Kidney (tissue), 14 donors: Measurements from ENCODE around the gene SLC51A. TPM values are rescaled to one million over a fixed set of nuclear protein-coding genes. Genes with fewer than 3 reads are reported as not detected.

Experiments
- DNase-seq, 5 donors: peaks; one replicate each; pipeline ENCODE4 v3.0.0-alpha.2; 2013 to 2020
- FAIRE-seq: peaks from 2 replicates; lab custom pipeline; 2012; peaks lifted over from hg19 to GRCh38; lab: Jason Lieb, UNC
- H3K27ac ChIP-seq, 2 donors: one replicate each; pipeline ENCODE4 v1.7.0; 2013; ENCODE audit warnings: low read depth in 2 of 2, low read length in 2 of 2, inconsistent platforms in 1 of 2
- H3K27me3 ChIP-seq: one replicate; pipeline ENCODE4 v1.7.1; 2013; ENCODE audit warnings: low read length, inconsistent platforms; ENCODE audit not compliant: control insufficient read depth, insufficient read depth
- H3K36me3 ChIP-seq, 3 donors: one replicate each; pipeline versions ENCODE4 v1.7.0 to v1.7.1; 2013; ENCODE audit warnings: low read length in 3 of 3, control low read depth in 1 of 3, inconsistent platforms in 1 of 3; ENCODE audit not compliant: insufficient read depth in 3 of 3, control insufficient read depth in 2 of 3
- H3K4me1 ChIP-seq, 3 donors: one replicate each; pipeline versions ENCODE4 v1.7.0 to v1.7.1; 2013; ENCODE audit warnings: low read length in 3 of 3, inconsistent platforms in 1 of 3, low read depth in 1 of 3; ENCODE audit not compliant: control insufficient read depth in 2 of 3, insufficient read depth in 2 of 3
- H3K4me3 ChIP-seq, 3 donors: one replicate each; pipeline versions ENCODE4 v1.7.0 to v1.8.1; 2013; ENCODE audit warnings: low read length in 3 of 3, control low read depth in 1 of 3, inconsistent platforms in 1 of 3
- H3K9ac ChIP-seq, 3 donors: one replicate each; pipeline versions ENCODE4 v1.7.0 to v1.7.1; 2013; ENCODE audit warnings: low read length in 3 of 3, control low read depth in 1 of 3, inconsistent platforms in 1 of 3
- H3K9me3 ChIP-seq, 3 donors: one replicate each; pipeline versions ENCODE4 v1.7.0 to v1.7.1; 2013; ENCODE audit warnings: low read length in 3 of 3, control low read depth in 1 of 3, inconsistent platforms in 1 of 3; ENCODE audit not compliant: control insufficient read depth in 2 of 3, insufficient read depth in 1 of 3
- CTCF ChIP-seq: IDR thresholded peaks from 3 replicates; pipeline ENCODE4 v1.5.1; 2012; ENCODE audit warnings: mild to moderate bottlenecking, moderate library complexity, borderline replicate concordance; ENCODE audit not compliant: insufficient read depth; ENCODE audit errors: extremely low read depth
- intact Hi-C: fragments of 100-400 bp; cut with DNase I; formaldehyde crosslinking; loops from one replicate; pipeline ENCODE4 v1.11.1; 2022
- polyA plus RNA-seq: library from polyadenylated mRNA; stranded (reverse); fragments of 350-450 nt; fragmentation: Illumina TruSeq; extraction: RNeasy Lipid Tissue Mini Kit (QIAGEN cat#74804); gene quantifications from one replicate; pipeline ENCODE4 v1.2.3, GENCODE V29; 2014; ENCODE audit warnings: low read depth, low replicate concordance; ENCODE audit not compliant: insufficient read depth
- total RNA-seq: library from RNA; stranded (reverse); fragmentation: NEBNext Ultra II Directional; extraction: Animal tissue kit (Norgen Biotek cat#: 25700); gene quantifications from one replicate; pipeline ENCODE4 v1.2.1, GENCODE V29; 2021
- donor health status: control.
- donor health status: control.
- donor health status: control.
- donor health status: control.
- donor health status: control.
- donor health status: DM: yes; HTN: yes; CAD: no.
- donor health status: Normal renal cell carcinoma (clear cell type).

Gene SLC51A
- total and polyA plus RNA-seq, 2 donors from 2014 or later: 0.98 to 6.5 TPM

GRCh38 chr3:196216681-196217211 is 412 bp downstream of the SLC51A start:
- DNase-seq (no peak), FAIRE-seq (no peak)
- TF ChIP-seq CTCF: no peak
- no peak overlapping the region for H3K27ac ChIP-seq
- H3K27me3 ChIP-seq: no peaks in the 10 kb centered on the region
- H3K4me3 ChIP-seq: peak overlapping the region in 1 of 3 donors; percentile 53
- peaks cover 0 to 3% (median 2%) of the 10 kb centered on the region in 3 donors for H3K4me1 ChIP-seq
- intact Hi-C loops: no loop called here
- H3K9me3 ChIP-seq: no peaks in the 10 kb centered on the region
- H3K9ac ChIP-seq: peak overlapping the region in 1 of 3 donors; percentile 46
- no peaks in the 10 kb centered on the region for H3K36me3 ChIP-seq

GRCh38 chr3:196217307-196218154 is 1.2 kb downstream of the SLC51A start:
- DNase-seq (no peak), FAIRE-seq (no peak)
- intact Hi-C loops: no loop called here
- Histone ChIP-seq H3K9ac (no peak overlapping the region), H3K27ac (no peak overlapping the region), H3K27me3 (no peaks in the 10 kb centered on the region), H3K9me3 (no peaks in the 10 kb centered on the region), H3K36me3 (no peaks in the 10 kb centered on the region), H3K4me1 (peaks cover 0 to 3% (median 2%) of the 10 kb centered on the region in 3 donors), H3K4me3 (peak overlapping the region in 1 of 3 donors; percentile 53)
- no peak for TF ChIP-seq CTCF

GRCh38 chr3:196218155-196218712 is 1.9 kb downstream of the SLC51A start:
- no peaks in the 10 kb centered on the region for H3K27me3 ChIP-seq
- intact Hi-C loops: no loop called here
- H3K4me3 ChIP-seq: no peak overlapping the region
- no peak overlapping the region for H3K27ac ChIP-seq
- no peak for FAIRE-seq
- H3K4me1 ChIP-seq: peaks cover 0 to 3% (median 2%) of the 10 kb centered on the region in 3 donors
- TF ChIP-seq CTCF: no peak
- no peak for DNase-seq
- H3K9ac ChIP-seq: no peak overlapping the region
- no peaks in the 10 kb centered on the region for H3K36me3 ChIP-seq
- H3K9me3 ChIP-seq: no peaks in the 10 kb centered on the region
